GM12878 (cell line): ENCODE results near the gene IL32. TPM values are rescaled to one million over a fixed set of nuclear protein-coding genes. Genes with fewer than 3 reads are reported as not detected.

Experiments
- ATAC-seq: fragments of 200-7000 bp; cut with Tn5 transposase; 3 replicates; pipeline ENCODE4 v1.9.1; 2020; ENCODE audit warnings: mild to moderate bottlenecking, moderate library complexity
- BruUV-seq: library from RNA; stranded (reverse); fragments of 400-500 nt; replicated peaks from 2 replicates; lab custom pipeline; 2021; lab: Mats Ljungman, UMichigan
- CTCF ChIA-PET: fragments of 300-600 bp; sonication (Branson Sonifier 250); formaldehyde crosslinking; extraction: SDS; loops from one replicate; lab custom pipeline; 2021; ENCODE audit warnings: inconsistent platforms; lab: Yijun Ruan, JAX
- POLR2A ChIA-PET: fragments of 350-600 bp; formaldehyde crosslinking; extraction: SDS; loops from one replicate; lab custom pipeline; 2021; ENCODE audit warnings: inconsistent platforms; lab: Charles Lee
- RAD21 ChIA-PET: fragments of 300-600 bp; sonication (Branson Sonifier 250); formaldehyde crosslinking; loops from one replicate; lab custom pipeline; 2023; ENCODE audit warnings: antibody characterized with exemption; ENCODE audit not compliant: unreplicated experiment; lab: Charles Lee
- SMC1A ChIA-PET: fragments of 300-600 bp; sonication (Branson Sonifier 250); formaldehyde crosslinking; loops from one replicate; lab custom pipeline; 2023; ENCODE audit not compliant: unreplicated experiment, uncharacterized antibody; lab: Charles Lee
- DNase-seq: peaks from one replicate; pipeline ENCODE4 v3.0.0-alpha.2; 2011; ENCODE audit warnings: low read depth, low spot score
- FAIRE-seq: peaks from 3 replicates; lab custom pipeline; 2011; peaks lifted over from hg19 to GRCh38; lab: Jason Lieb, UNC
- H2AFZ ChIP-seq: 2 replicates; pipeline ENCODE4 v1.6.0; 2011; ENCODE audit warnings: low read depth, low read length, control low read depth; ENCODE audit not compliant: control insufficient read depth
- H3K27ac ChIP-seq: 2 replicates; pipeline ENCODE4 v1.5.1; 2011; ENCODE audit warnings: control low read depth; ENCODE audit not compliant: control insufficient read depth, insufficient read depth
- H3K27me3 ChIP-seq, 2 experiments: replicated peaks in 1 of 2; 2 replicates each; pipeline versions ENCODE4 v1.6.0 to v1.6.1; 2011; ENCODE audit warnings: low read length in 1 of 2; ENCODE audit not compliant: control insufficient read depth in 2 of 2, insufficient read depth in 2 of 2
- H3K36me3 ChIP-seq, 2 experiments: 2 replicates each; pipeline ENCODE4 v1.5.1; 2011; ENCODE audit warnings: low read length in 1 of 2; ENCODE audit not compliant: control insufficient read depth in 2 of 2, insufficient read depth in 2 of 2
- H3K4me1 ChIP-seq: 2 replicates; pipeline ENCODE4 v1.6.1; 2011; ENCODE audit warnings: mild to moderate bottlenecking, low read length, moderate library complexity, mixed read lengths; ENCODE audit not compliant: control insufficient read depth, insufficient read depth
- H3K4me2 ChIP-seq: 2 replicates; pipeline ENCODE4 v1.6.0; 2011; ENCODE audit warnings: control low read depth; ENCODE audit not compliant: control insufficient read depth, insufficient read depth
- H3K4me3 ChIP-seq: fragments of 200-600 bp; sonication (generic); 2 replicates; pipeline ENCODE4 v1.5.1; 2016
- H3K79me2 ChIP-seq: 2 replicates; pipeline ENCODE4 v1.6.0; 2011; ENCODE audit warnings: low read length; ENCODE audit not compliant: control insufficient read depth, insufficient read depth
- H3K9ac ChIP-seq: 2 replicates; pipeline ENCODE4 v1.8.0; 2011; ENCODE audit warnings: low read length, control low read depth, mixed read lengths; ENCODE audit not compliant: control insufficient read depth, insufficient read depth
- H3K9me3 ChIP-seq: replicated peaks from 3 replicates; pipeline ENCODE4 v1.5.1; 2011; ENCODE audit warnings: mild to moderate bottlenecking, low read length; ENCODE audit not compliant: control insufficient read depth, insufficient read depth
- H4K20me1 ChIP-seq: 2 replicates; pipeline ENCODE4 v1.6.0; 2011; ENCODE audit not compliant: control insufficient read depth, insufficient read depth
- CBX5 ChIP-seq: sonication (generic); IDR thresholded peaks from 2 replicates; pipeline ENCODE4 v1.6.1; 2016; ENCODE audit warnings: low read depth, moderate library complexity, mild to moderate bottlenecking, inconsistent platforms
- E4F1 ChIP-seq: fragments of 450-650 bp; IDR thresholded peaks from 2 replicates; pipeline ENCODE4 v1.6.1; 2018; ENCODE audit warnings: borderline replicate concordance, mild to moderate bottlenecking; ENCODE audit not compliant: partially characterized antibody
- FOS ChIP-seq: IDR thresholded peaks from 3 replicates; pipeline ENCODE4 v1.6.1; 2011; ENCODE audit warnings: borderline replicate concordance; ENCODE audit not compliant: insufficient read length; ENCODE audit errors: extremely low read depth
- NRF1 ChIP-seq: conservative IDR thresholded peaks from 2 replicates; pipeline ENCODE4 v1.6.1; 2011; ENCODE audit warnings: mild to moderate bottlenecking, low read depth, low read length, improper control_type of control experiment
- PAX5 ChIP-seq: IDR thresholded peaks from 2 replicates; pipeline ENCODE4 v1.6.1; 2011; ENCODE audit warnings: low read depth, low read length, borderline replicate concordance
- POU2F2 ChIP-seq: IDR thresholded peaks from 3 replicates; pipeline ENCODE4 v1.6.1; 2011; ENCODE audit warnings: low read depth, mild to moderate bottlenecking, low read length, borderline replicate concordance
- RCOR1 ChIP-seq: conservative IDR thresholded peaks from 2 replicates; pipeline ENCODE4 v1.6.1; 2012; ENCODE audit warnings: low read depth, low read length, improper control_type of control experiment
- SMARCA5 ChIP-seq: fragments of 450-650 bp; IDR thresholded peaks from 2 replicates; pipeline ENCODE4 v1.6.1; 2017; ENCODE audit warnings: mild to moderate bottlenecking
- YY1 ChIP-seq: IDR thresholded peaks from 2 replicates; pipeline ENCODE4 v1.6.1; 2011; ENCODE audit warnings: low read depth, mild to moderate bottlenecking, low read length
- ZNF274 ChIP-seq: IDR thresholded peaks from one replicate; pipeline ENCODE4 v1.8.0; 2011; ENCODE audit not compliant: insufficient read length, insufficient read depth
- WGBS: methylation state at CpG from one replicate; pipeline ENCODE4 v1.1.6; 2016; ENCODE audit warnings: low lambda C conversion rate; ENCODE audit not compliant: insufficient replicate concordance, insufficient coverage; ENCODE audit errors: missing lambda C conversion rate; 5-methylcytosine and 5-hydroxymethylcytosine counted together
- in situ Hi-C: fragments of 300-500 bp; cut with MboI; formaldehyde crosslinking; loops from 9 replicates; pipeline ENCODE4 v1.14.3; 2018; ENCODE audit warnings: mixed read lengths
- intact Hi-C: fragments of 100-400 bp; cut with micrococcal nuclease; formaldehyde crosslinking; loops from one replicate; pipeline ENCODE4 v1.14.2; 2022; ENCODE audit not compliant: unreplicated experiment
- polyA plus RNA-seq, 11 experiments: library from polyadenylated mRNA; depleted of rRNA in 4 of 11; unstranded in 6 of 11; stranded (reverse) in 5 of 11; fragments of >200 nt; fragmentation: Nextera tagmentation in 4 of 11; fragmentation: Illumina TruSeq in 1 of 11; extraction: Ambion mirVana in 4 of 11; extraction: Trizol in 1 of 11; gene quantifications; 1 replicate in 1 of 11; 2 replicates in 10 of 11; pipeline versions ENCODE4 v1.2.1 to v1.2.3, GENCODE V29; 2011 to 2016; ENCODE audit warnings: inconsistent platforms in 2 of 11, missing spikeins in 2 of 11, low read depth in 1 of 11
- total RNA-seq, 4 experiments: library from RNA; depleted of rRNA in 3 of 4; stranded (reverse); fragments of >200 nt in 3 of 4; fragmentation: Illumina TruSeq in 1 of 4; extraction: Trizol in 1 of 4; gene quantifications; 2 replicates each; pipeline versions ENCODE4 v1.2.1 to v1.2.3, GENCODE V29; 2013 to 2021
- TF ChIP-seq, protein P1 (sequence below): fragments of 150-350 bp; IDR thresholded peaks from 2 replicates; pipeline ENCODE4 v1.6.1; 2016; ENCODE audit warnings: low read depth, low read length
- TF ChIP-seq, protein P2 (sequence below): fragments of 450-650 bp; formaldehyde crosslinking; IDR thresholded peaks from 2 replicates; pipeline ENCODE4 v1.5.0; 2022; ENCODE audit warnings: mild to moderate bottlenecking, missing genetic modification characterization
- TF ChIP-seq, protein P3 (sequence below): IDR thresholded peaks from 2 replicates; pipeline ENCODE4 v1.6.1; 2011; ENCODE audit warnings: low read depth, mild to moderate bottlenecking, low read length, moderate library complexity, borderline replicate concordance; ENCODE audit errors: extremely low read depth

Gene IL32
- total and polyA plus RNA-seq, 10 of the 15 experiments (the other 5 are each of a cell fraction or from before 2014, with no cell fraction given) = 27.0 to 122 (median 55.8) TPM

GRCh38 chr16:3056336-3057180 is 8.9 kb upstream of the IL32 start:
- H3K4me1 ChIP-seq = peaks cover 16% of the 10 kb centered on the region
- BruUV-seq = no TSS peak
- TF ChIP-seq SMARCA5 (no peak), E4F1 (no peak), CBX5 (no peak), RCOR1 (no peak), NRF1 (no peak), PAX5 (no peak), YY1 (no peak), POU2F2 (no peak), ZNF274 (no peak), FOS (no peak)
- TF ChIP-seq, protein P1, sequence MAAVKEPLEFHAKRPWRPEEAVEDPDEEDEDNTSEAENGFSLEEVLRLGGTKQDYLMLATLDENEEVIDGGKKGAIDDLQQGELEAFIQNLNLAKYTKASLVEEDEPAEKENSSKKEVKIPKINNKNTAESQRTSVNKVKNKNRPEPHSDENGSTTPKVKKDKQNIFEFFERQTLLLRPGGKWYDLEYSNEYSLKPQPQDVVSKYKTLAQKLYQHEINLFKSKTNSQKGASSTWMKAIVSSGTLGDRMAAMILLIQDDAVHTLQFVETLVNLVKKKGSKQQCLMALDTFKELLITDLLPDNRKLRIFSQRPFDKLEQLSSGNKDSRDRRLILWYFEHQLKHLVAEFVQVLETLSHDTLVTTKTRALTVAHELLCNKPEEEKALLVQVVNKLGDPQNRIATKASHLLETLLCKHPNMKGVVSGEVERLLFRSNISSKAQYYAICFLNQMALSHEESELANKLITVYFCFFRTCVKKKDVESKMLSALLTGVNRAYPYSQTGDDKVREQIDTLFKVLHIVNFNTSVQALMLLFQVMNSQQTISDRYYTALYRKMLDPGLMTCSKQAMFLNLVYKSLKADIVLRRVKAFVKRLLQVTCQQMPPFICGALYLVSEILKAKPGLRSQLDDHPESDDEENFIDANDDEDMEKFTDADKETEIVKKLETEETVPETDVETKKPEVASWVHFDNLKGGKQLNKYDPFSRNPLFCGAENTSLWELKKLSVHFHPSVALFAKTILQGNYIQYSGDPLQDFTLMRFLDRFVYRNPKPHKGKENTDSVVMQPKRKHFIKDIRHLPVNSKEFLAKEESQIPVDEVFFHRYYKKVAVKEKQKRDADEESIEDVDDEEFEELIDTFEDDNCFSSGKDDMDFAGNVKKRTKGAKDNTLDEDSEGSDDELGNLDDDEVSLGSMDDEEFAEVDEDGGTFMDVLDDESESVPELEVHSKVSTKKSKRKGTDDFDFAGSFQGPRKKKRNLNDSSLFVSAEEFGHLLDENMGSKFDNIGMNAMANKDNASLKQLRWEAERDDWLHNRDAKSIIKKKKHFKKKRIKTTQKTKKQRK = no peak
- TF ChIP-seq, protein P2, sequence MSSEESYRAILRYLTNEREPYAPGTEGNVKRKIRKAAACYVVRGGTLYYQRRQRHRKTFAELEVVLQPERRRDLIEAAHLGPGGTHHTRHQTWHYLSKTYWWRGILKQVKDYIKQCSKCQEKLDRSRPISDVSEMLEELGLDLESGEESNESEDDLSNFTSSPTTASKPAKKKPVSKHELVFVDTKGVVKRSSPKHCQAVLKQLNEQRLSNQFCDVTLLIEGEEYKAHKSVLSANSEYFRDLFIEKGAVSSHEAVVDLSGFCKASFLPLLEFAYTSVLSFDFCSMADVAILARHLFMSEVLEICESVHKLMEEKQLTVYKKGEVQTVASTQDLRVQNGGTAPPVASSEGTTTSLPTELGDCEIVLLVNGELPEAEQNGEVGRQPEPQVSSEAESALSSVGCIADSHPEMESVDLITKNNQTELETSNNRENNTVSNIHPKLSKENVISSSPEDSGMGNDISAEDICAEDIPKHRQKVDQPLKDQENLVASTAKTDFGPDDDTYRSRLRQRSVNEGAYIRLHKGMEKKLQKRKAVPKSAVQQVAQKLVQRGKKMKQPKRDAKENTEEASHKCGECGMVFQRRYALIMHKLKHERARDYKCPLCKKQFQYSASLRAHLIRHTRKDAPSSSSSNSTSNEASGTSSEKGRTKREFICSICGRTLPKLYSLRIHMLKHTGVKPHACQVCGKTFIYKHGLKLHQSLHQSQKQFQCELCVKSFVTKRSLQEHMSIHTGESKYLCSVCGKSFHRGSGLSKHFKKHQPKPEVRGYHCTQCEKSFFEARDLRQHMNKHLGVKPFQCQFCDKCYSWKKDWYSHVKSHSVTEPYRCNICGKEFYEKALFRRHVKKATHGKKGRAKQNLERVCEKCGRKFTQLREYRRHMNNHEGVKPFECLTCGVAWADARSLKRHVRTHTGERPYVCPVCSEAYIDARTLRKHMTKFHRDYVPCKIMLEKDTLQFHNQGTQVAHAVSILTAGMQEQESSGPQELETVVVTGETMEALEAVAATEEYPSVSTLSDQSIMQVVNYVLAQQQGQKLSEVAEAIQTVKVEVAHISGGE (CRISPR knock-in tag) = no peak
- TF ChIP-seq, protein P3, sequence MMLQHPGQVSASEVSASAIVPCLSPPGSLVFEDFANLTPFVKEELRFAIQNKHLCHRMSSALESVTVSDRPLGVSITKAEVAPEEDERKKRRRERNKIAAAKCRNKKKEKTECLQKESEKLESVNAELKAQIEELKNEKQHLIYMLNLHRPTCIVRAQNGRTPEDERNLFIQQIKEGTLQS = no peak

More at GRCh38 chr16:3056336-3057180, 8.9 kb upstream of the IL32 start:
- intact Hi-C loops (no loop called here), in situ Hi-C loops (no loop called here)
- H3K79me2 ChIP-seq = no peaks in the 10 kb centered on the region
- ChIA-PET RAD21 (interaction anchor here (1.0 kb wide), 1 partner anchor 73 kb away, joined by 3 read pairs; no protein-coding TSS in a partner anchor), SMC1A (interaction anchor here (1.7 kb wide), 1 partner anchor 24 kb away, joined by 5 read pairs; no protein-coding TSS in a partner anchor), POLR2A (no interaction called here), CTCF (interaction anchor here (1.5 to 1.7 kb wide), 3 partner anchors 25 to 73 kb away, joined by 4 to 8 read pairs (median 5); no protein-coding TSS in a partner anchor)
- H3K9me3 ChIP-seq = no peaks in the 10 kb centered on the region
- no peaks in the 10 kb centered on the region for H3K27me3 ChIP-seq
- no peak overlapping the region for H3K4me2 ChIP-seq
- ATAC-seq = no peak
- H3K4me3 ChIP-seq = no peak overlapping the region
- H3K36me3 ChIP-seq = no peaks in the 10 kb centered on the region
- H2AFZ ChIP-seq = no peak overlapping the region
- no peak for DNase-seq
- H3K27ac ChIP-seq = no peak overlapping the region
- no peak overlapping the region for H3K9ac ChIP-seq
- FAIRE-seq = no peak
- no peaks in the 10 kb centered on the region for H4K20me1 ChIP-seq
- 72% methylated on average over 18 of the region's 19 CpGs for WGBS
